H1 (cell line): ENCODE data around the gene ZCCHC17. TPM values are rescaled to one million over a fixed set of nuclear protein-coding genes. Genes with fewer than 3 reads are reported as not detected.

Experiments
- CTCF ChIA-PET: fragments of 300-600 bp; sonication (Branson Sonifier 250); formaldehyde crosslinking; loops from one replicate; lab custom pipeline; 2021; ENCODE audit not compliant: partially characterized antibody; lab: Charles Lee
- POLR2A ChIA-PET: fragments of 300-600 bp; sonication (Branson Sonifier 250); formaldehyde crosslinking; loops from one replicate; lab custom pipeline; 2021; ENCODE audit warnings: inconsistent platforms; ENCODE audit not compliant: partially characterized antibody; lab: Charles Lee
- DNase-seq, 2 experiments: peaks; one replicate each; pipeline versions ENCODE4 v3.0.0 to v3.0.0-alpha.2; 2010 to 2022; ENCODE audit warnings: low spot score in 2 of 2, low read depth in 1 of 2, mixed read lengths in 1 of 2
- FAIRE-seq: peaks from 2 replicates; lab custom pipeline; 2011; peaks lifted over from hg19 to GRCh38; lab: Jason Lieb, UNC
- H2AFZ ChIP-seq: 2 replicates; pipeline ENCODE4 v1.8.1; 2012; ENCODE audit warnings: low read length, inconsistent platforms
- H2AK5ac ChIP-seq: 2 replicates; pipeline ENCODE4 v1.6.1; 2013; ENCODE audit warnings: low read depth, low read length
- H2BK120ac ChIP-seq: replicated peaks from 2 replicates; pipeline ENCODE3; 2013; ENCODE audit warnings: low read depth, low read length, inconsistent platforms
- H2BK12ac ChIP-seq: 2 replicates; pipeline ENCODE4 v1.6.1; 2013; ENCODE audit warnings: low read depth, low read length
- H2BK15ac ChIP-seq: 2 replicates; pipeline ENCODE4 v1.6.1; 2013; ENCODE audit warnings: low read length
- H2BK20ac ChIP-seq: 2 replicates; pipeline ENCODE4 v1.6.1; 2013; ENCODE audit warnings: low read length
- H2BK5ac ChIP-seq: 2 replicates; pipeline ENCODE4 v1.6.1; 2013; ENCODE audit warnings: low read depth, low read length
- H3K14ac ChIP-seq: 2 replicates; pipeline ENCODE4 v1.6.1; 2013; ENCODE audit warnings: inconsistent platforms; ENCODE audit not compliant: insufficient read length
- H3K18ac ChIP-seq: 2 replicates; pipeline ENCODE4 v1.6.1; 2013; ENCODE audit warnings: low read length; ENCODE audit errors: extremely low read depth
- H3K23ac ChIP-seq: 2 replicates; pipeline ENCODE4 v1.6.1; 2013; ENCODE audit warnings: inconsistent platforms; ENCODE audit not compliant: insufficient read length
- H3K23me2 ChIP-seq: 2 replicates; pipeline ENCODE4 v1.6.1; 2013; ENCODE audit warnings: low read depth, low read length
- H3K27ac ChIP-seq: 2 replicates; pipeline ENCODE4 v1.6.1; 2011; ENCODE audit warnings: low read depth, low read length, inconsistent platforms
- H3K27me3 ChIP-seq, 4 experiments: replicated peaks in 1 of 4; 1 replicate in 1 of 4; 2 replicates in 3 of 4; pipeline versions ENCODE4 v1.6.1 to v1.8.1; 2011 to 2013; ENCODE audit warnings: low read length in 3 of 4, mild to moderate bottlenecking in 3 of 4, inconsistent platforms in 2 of 4, mixed read lengths in 2 of 4, moderate library complexity in 1 of 4; ENCODE audit not compliant: control insufficient read depth in 3 of 4, insufficient read depth in 3 of 4; ENCODE audit errors: extremely low read depth in 1 of 4
- H3K36me3 ChIP-seq, 4 experiments: 2 replicates each; pipeline versions ENCODE4 v1.6.1 to v1.8.1; 2011 to 2013; ENCODE audit warnings: mild to moderate bottlenecking in 4 of 4, low read length in 3 of 4, moderate library complexity in 2 of 4, control low read depth in 1 of 4, inconsistent platforms in 1 of 4; ENCODE audit not compliant: insufficient read depth in 4 of 4, control insufficient read depth in 2 of 4
- H3K4ac ChIP-seq: replicated peaks from 2 replicates; pipeline ENCODE3; 2013; ENCODE audit warnings: low read length, low read depth, mixed read lengths, inconsistent platforms; ENCODE audit not compliant: insufficient read length
- H3K4me1 ChIP-seq, 4 experiments: replicated peaks in 1 of 4; 1 replicate in 1 of 4; 2 replicates in 3 of 4; pipeline versions ENCODE4 v1.6.1 to v1.8.1; 2011 to 2013; ENCODE audit warnings: low read length in 3 of 4, inconsistent platforms in 2 of 4, mixed read lengths in 1 of 4; ENCODE audit not compliant: insufficient read depth in 4 of 4, control insufficient read depth in 3 of 4
- H3K4me2 ChIP-seq, 2 experiments: 2 replicates each; pipeline versions ENCODE4 v1.6.1 to v1.8.1; 2011 to 2013; ENCODE audit warnings: low read depth in 2 of 2, low read length in 2 of 2, control low read depth in 1 of 2, inconsistent platforms in 1 of 2, mild to moderate bottlenecking in 1 of 2; ENCODE audit not compliant: insufficient read depth in 1 of 2
- H3K4me3 ChIP-seq, 4 experiments: fragments of 200-600, 300-600 bp in 1 of 4; sonication (generic), shearing (Covaris generic), sonication (Bioruptor Twin) in 1 of 4; 2 replicates each; pipeline versions ENCODE4 v1.5.1 to v1.8.1; 2011 to 2016; ENCODE audit warnings: low read length in 4 of 4, low read depth in 3 of 4, control low read depth in 2 of 4, inconsistent platforms in 2 of 4, mild to moderate bottlenecking in 2 of 4, mixed read lengths in 1 of 4, moderate library complexity in 1 of 4; ENCODE audit not compliant: insufficient read depth in 2 of 4; ENCODE audit errors: extremely low read depth in 1 of 4
- H3K56ac ChIP-seq: replicated peaks from 2 replicates; pipeline ENCODE3; 2013; ENCODE audit warnings: low read depth, mild to moderate bottlenecking, mixed read lengths, low read length, inconsistent platforms; ENCODE audit not compliant: insufficient read length
- H3K79me1 ChIP-seq: 2 replicates; pipeline ENCODE4 v1.6.1; 2013; ENCODE audit warnings: low read depth, low read length, control low read depth
- H3K79me2 ChIP-seq, 2 experiments: 2 replicates each; pipeline versions ENCODE4 v1.6.1 to v1.8.1; 2012 to 2013; ENCODE audit warnings: low read length in 2 of 2, mild to moderate bottlenecking in 2 of 2, inconsistent platforms in 1 of 2; ENCODE audit not compliant: insufficient read depth in 2 of 2, control insufficient read depth in 1 of 2
- H3K9ac ChIP-seq, 4 experiments: replicated peaks in 1 of 4; 1 replicate in 1 of 4; 2 replicates in 3 of 4; pipeline versions ENCODE4 v1.6.1 to v1.8.1; 2011 to 2013; ENCODE audit warnings: low read depth in 3 of 4, low read length in 3 of 4, control low read depth in 2 of 4, mild to moderate bottlenecking in 2 of 4, moderate library complexity in 2 of 4, inconsistent platforms in 1 of 4; ENCODE audit errors: extremely low read depth in 1 of 4
- H3K9me3 ChIP-seq, 2 experiments: 2 replicates each; pipeline versions ENCODE4 v1.6.1 to v1.8.1; 2012 to 2013; ENCODE audit warnings: mild to moderate bottlenecking in 2 of 2, moderate library complexity in 2 of 2, control low read depth in 1 of 2, inconsistent platforms in 1 of 2, low read depth in 1 of 2, low read length in 1 of 2, mixed read lengths in 1 of 2; ENCODE audit not compliant: insufficient read depth in 2 of 2
- H4K20me1 ChIP-seq, 2 experiments: replicated peaks in 1 of 2; 2 replicates each; pipeline versions ENCODE3 to v1.8.1; 2011 to 2013; ENCODE audit warnings: inconsistent platforms in 2 of 2, low read length in 2 of 2, mild to moderate bottlenecking in 1 of 2; ENCODE audit not compliant: insufficient read depth in 2 of 2, control insufficient read depth in 1 of 2
- H4K5ac ChIP-seq: 2 replicates; pipeline ENCODE4 v1.6.1; 2013; ENCODE audit warnings: low read length, low read depth, mixed read lengths, inconsistent platforms; ENCODE audit not compliant: insufficient read length
- H4K8ac ChIP-seq: 2 replicates; pipeline ENCODE4 v1.8.0; 2013; ENCODE audit warnings: mild to moderate bottlenecking, moderate library complexity, low read length, inconsistent platforms; ENCODE audit not compliant: insufficient read depth; ENCODE audit errors: extremely low read depth
- H4K91ac ChIP-seq: replicated peaks from 2 replicates; pipeline ENCODE3; 2013; ENCODE audit warnings: low read length, mixed read lengths, inconsistent platforms; ENCODE audit not compliant: insufficient read length
- ASH2L ChIP-seq: fragments of 200-600, 300-600 bp; sonication (generic); IDR thresholded peaks from one replicate; pipeline ENCODE4 v1.7.1; 2017; ENCODE audit warnings: low read length
- CHD1 ChIP-seq: IDR thresholded peaks from 2 replicates; pipeline ENCODE4 v1.6.1; 2012; ENCODE audit warnings: low read depth, low read length, improper control_type of control experiment
- CHD2 ChIP-seq: IDR thresholded peaks from 2 replicates; pipeline ENCODE4 v1.6.1; 2012; ENCODE audit warnings: low read length, improper control_type of control experiment
- FOSL1 ChIP-seq: IDR thresholded peaks from 2 replicates; pipeline ENCODE4 v1.6.1; 2011; ENCODE audit warnings: mild to moderate bottlenecking, low read depth, low read length, moderate library complexity; ENCODE audit not compliant: insufficient read depth
- KDM5A ChIP-seq: fragments of 200-600 bp; IDR thresholded peaks from 2 replicates; pipeline ENCODE4 v1.7.1; 2012; ENCODE audit warnings: mild to moderate bottlenecking, low read length, inconsistent platforms, mixed read lengths
- NANOG ChIP-seq: IDR thresholded peaks from 2 replicates; pipeline ENCODE4 v1.6.1; 2011; ENCODE audit warnings: low read length, low read depth, mild to moderate bottlenecking, inconsistent platforms; ENCODE audit not compliant: insufficient read depth, poor library complexity, severe bottlenecking
- SUZ12 ChIP-seq: fragments of 200-600 bp; sonication (generic); IDR thresholded peaks from 2 replicates; pipeline ENCODE4 v1.6.1; 2012; ENCODE audit warnings: mild to moderate bottlenecking, inconsistent platforms, low read length, moderate library complexity, mixed read lengths
- TAF1 ChIP-seq: IDR thresholded peaks from 2 replicates; pipeline ENCODE4 v1.6.1; 2011; ENCODE audit warnings: mild to moderate bottlenecking, low read depth, low read length
- TCF12 ChIP-seq: IDR thresholded peaks from 2 replicates; pipeline ENCODE4 v1.6.1; 2011; ENCODE audit warnings: low read depth, mild to moderate bottlenecking, low read length
- ZNF274 ChIP-seq: IDR thresholded peaks from 2 replicates; pipeline ENCODE4 v1.7.0; 2012; ENCODE audit warnings: low read length, borderline replicate concordance; ENCODE audit errors: extremely low read depth
- WGBS, 2 experiments: shearing (Covaris generic) in 1 of 2; methylation state at CpG; one replicate each; pipeline versions ENCODE4 v1.1.6 to v1.1.7; 2013 to 2015; ENCODE audit warnings: low lambda C conversion rate in 2 of 2, mixed read lengths in 2 of 2, inconsistent platforms in 1 of 2, low coverage in 1 of 2, missing lambda C conversion rate in 1 of 2; ENCODE audit not compliant: insufficient replicate concordance in 2 of 2, insufficient coverage in 1 of 2, insufficient read length in 1 of 2; ENCODE audit errors: extremely low coverage in 1 of 2, missing lambda C conversion rate in 1 of 2; 5-methylcytosine and 5-hydroxymethylcytosine counted together
- polyA plus RNA-seq, 7 experiments: library from polyadenylated mRNA; depleted of rRNA in 3 of 7; stranded (reverse) in 5 of 7; unstranded in 2 of 7; fragments of >200 nt in 5 of 7; fragments of 200-250 nt in 2 of 7; gene quantifications; 1 replicate in 5 of 7; 2 replicates in 1 of 7; 4 replicates in 1 of 7; pipeline versions ENCODE4 v1.2.1 to v1.2.3, GENCODE V29; 2011 to 2013; ENCODE audit warnings: missing spikeins in 2 of 7, mixed read lengths in 2 of 7
- total RNA-seq: library from RNA; stranded (reverse); fragmentation: NEBNext Ultra II Directional; extraction: Animal tissue kit (Norgen Biotek cat#: 25700); gene quantifications from 2 replicates; pipeline ENCODE4 v1.2.1, GENCODE V29; 2021

The ZCCHC17 gene
- total and polyA plus RNA-seq, 2 of the 8 experiments (the other 6 are each of a cell fraction or from before 2014, with no cell fraction given), result 51.6 to 59.3 TPM

DNA sequence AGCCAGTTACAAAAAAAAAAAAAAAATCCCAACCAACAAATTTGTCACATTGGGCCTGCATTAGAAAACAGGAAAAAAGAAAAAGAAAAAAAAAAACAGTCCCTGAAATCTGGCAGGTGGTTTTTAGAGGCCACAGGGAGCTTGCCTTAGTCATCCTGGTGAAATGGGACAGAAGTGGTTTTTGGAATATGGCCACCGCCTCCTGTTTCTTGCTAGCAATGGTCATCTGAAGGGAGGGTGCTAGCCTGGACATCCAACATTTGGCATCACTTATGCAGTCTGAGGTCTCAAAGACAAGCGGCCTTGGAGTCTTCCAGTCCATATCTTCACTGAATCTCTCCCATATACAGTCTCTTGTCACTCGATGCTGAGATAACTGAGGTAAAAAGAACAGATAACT lies 37.1 kb upstream of the ZCCHC17 start:
- Histone ChIP-seq H2BK12ac (no peak overlapping the region), H2BK5ac (no peak overlapping the region), H3K27ac (no peak overlapping the region), H4K8ac (no peak overlapping the region), H3K79me2 (no peaks in the 10 kb centered on the region), H2BK120ac (no peak overlapping the region), H3K18ac (no peak overlapping the region), H3K14ac (no peak overlapping the region), H3K36me3 (peaks cover 23 to 73% (median 45%) of the 10 kb centered on the region in 4 experiments), H3K27me3 (no peaks in the 10 kb centered on the region), H4K20me1 (peaks cover 2 to 4% of the 10 kb centered on the region in 2 experiments), H3K79me1 (no peaks in the 10 kb centered on the region), H3K4me1 (no peaks in the 10 kb centered on the region), H3K23me2 (no peaks in the 10 kb centered on the region), H2BK15ac (no peak overlapping the region), H3K56ac (no peak overlapping the region), H3K9me3 (no peaks in the 10 kb centered on the region), H3K9ac (no peak overlapping the region), H3K4ac (no peak overlapping the region), H3K4me3 (no peak overlapping the region), H3K23ac (no peak overlapping the region), H4K5ac (no peak overlapping the region), H2BK20ac (no peak overlapping the region), H3K4me2 (no peak overlapping the region), H2AK5ac (no peak overlapping the region), H2AFZ (no peak overlapping the region), H4K91ac (no peak overlapping the region)
- ChIA-PET CTCF (interaction anchor here (0.7 to 1.2 kb wide), 3 partner anchors 9 to 213 kb away, joined by 3 read pairs; no protein-coding TSS in a partner anchor), POLR2A (no interaction called here)
- TF ChIP-seq CHD1, result no peak
- TF ChIP-seq KDM5A, result no peak
- TF ChIP-seq TAF1, result no peak
- TF ChIP-seq FOSL1, result no peak
- no peak for TF ChIP-seq TCF12
- no peak for TF ChIP-seq ZNF274
- TF ChIP-seq ASH2L, result no peak
- TF ChIP-seq CHD2, result no peak
- TF ChIP-seq SUZ12, result no peak
- TF ChIP-seq NANOG, result no peak
- DNase-seq (no peak), FAIRE-seq (no peak)
- WGBS, 2 experiments, result 90% methylated on average over 3 of the region's 3 CpGs; no CpG with 5 or more reads in 1 of the 2 experiments
